Measurements from ENCODE around the gene PPP1R7. TPM values are rescaled to one million over a fixed set of nuclear protein-coding genes. Genes with fewer than 3 reads are reported as not detected.

The PPP1R7 gene
- polyA plus RNA-seq, 3 donors = 85.1 to 87.5 (median 86.1) TPM

DNA sequence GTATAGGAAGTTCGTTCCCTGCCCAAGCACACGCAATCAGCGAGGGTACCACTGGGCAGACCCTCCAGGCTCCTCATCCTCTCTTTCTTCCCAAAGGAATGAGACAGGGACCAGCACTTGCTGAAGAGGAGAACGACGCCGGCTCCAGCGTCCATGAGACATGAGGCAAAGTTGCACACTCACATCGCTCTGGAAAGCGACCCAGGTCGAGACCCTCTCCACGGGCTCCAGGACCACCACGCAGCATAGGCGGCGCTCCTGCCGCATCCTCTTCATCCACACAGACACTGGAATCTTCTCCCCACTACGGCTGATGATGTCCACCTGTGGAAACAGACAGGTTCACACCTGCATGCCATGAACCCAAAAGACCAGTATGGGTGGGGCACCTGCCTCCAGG lies 11.8 kb upstream of the PPP1R7 start:
- DNase-seq (ENCODE audit: low read depth in 3 of 3, low spot score in 2 of 3) = no peak

DNA sequence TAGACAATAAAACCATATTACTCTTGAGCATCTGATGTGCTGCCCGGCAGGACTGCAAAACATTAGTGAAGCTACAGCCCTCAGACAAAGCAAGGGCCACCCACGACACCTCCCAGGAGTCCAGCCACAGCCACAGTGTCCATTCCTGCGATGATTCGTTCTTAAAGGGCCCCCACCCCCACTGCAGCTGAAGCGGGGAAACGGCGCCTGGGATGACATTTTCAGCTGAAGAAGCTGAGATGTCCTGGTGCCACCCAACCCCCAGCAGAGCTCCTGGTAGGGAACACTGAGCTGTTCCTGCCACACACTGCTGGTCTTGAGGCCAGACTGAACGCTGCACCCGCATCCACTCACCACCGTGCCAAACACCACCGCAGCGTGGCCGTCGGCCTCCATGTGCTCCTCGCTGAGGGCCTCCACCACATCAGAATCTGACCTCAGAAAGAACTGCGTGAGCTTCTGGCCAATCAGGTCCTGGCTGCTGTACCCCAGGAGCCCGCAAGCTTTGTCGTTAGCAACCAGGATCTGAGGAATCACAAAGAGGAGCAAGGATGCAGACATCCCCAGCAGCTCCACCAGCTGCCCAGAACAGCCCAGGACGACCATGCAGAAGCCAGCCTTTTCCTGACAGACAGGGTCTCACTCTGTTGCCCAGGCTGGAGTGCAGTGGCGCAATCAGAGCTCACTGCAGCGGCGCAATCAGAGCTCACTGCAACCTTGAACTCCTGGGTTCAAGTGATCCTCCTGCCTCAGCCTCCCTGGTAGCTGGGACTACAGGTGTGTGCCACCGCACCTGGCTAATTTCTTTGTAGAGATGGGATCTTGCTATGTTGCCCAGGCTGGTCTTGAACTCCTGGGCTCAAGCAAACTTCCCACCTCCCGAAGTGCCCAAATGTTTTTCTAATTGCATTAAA lies 10.5 kb upstream of the PPP1R7 start:
- no peak for DNase-seq (ENCODE audit: low read depth in 3 of 3, low spot score in 2 of 3)

DNA sequence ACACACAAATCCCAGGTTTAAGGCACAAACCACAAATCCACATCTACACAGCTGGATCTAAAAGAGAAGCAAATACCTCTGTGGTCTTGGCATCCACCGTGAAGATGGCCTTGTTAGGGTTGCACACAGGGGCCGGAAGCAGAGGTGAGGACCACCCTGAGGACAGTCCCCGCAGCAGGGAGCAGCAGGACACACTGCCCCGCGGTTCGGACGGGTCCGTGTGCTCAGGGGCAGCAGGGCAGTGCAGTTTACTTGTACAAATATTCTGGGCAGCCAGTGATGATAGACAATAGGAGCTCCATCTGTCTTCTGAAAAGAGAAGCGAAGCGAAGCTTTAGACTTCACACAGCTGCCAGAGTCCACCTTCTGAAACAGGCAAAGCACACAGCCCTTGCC lies 9.8 kb upstream of the PPP1R7 start:
- DNase-seq (ENCODE audit: low read depth in 3 of 3, low spot score in 2 of 3) = no peak

DNA sequence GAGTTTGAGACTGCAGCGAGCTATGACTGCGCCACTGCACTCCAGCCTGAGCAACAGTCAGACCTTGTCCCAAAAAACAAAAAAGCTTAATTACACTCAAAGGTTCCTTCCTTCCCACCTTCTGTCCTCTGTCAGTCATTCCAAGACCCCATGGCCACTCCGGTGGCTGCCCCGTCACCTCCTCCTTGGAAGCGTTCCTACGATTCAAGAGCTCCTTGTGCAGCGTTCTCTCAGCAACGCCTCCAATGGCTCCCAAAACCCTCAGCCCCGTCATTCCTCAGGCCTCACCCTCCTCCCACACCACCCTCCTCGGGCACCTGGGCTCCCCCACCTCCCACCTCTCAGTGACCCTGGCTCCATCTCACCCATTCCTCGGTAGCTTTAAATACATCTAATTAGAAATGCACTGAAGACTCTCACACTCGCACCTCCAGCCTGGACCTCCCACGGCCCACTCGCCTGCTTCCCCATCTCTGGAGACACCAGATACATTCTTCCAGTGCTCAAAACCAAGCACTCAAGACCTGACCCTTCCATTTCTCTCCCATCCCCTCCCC lies 9.0 kb upstream of the PPP1R7 start:
- DNase-seq (ENCODE audit: low read depth in 3 of 3, low spot score in 2 of 3) = no peak

DNA sequence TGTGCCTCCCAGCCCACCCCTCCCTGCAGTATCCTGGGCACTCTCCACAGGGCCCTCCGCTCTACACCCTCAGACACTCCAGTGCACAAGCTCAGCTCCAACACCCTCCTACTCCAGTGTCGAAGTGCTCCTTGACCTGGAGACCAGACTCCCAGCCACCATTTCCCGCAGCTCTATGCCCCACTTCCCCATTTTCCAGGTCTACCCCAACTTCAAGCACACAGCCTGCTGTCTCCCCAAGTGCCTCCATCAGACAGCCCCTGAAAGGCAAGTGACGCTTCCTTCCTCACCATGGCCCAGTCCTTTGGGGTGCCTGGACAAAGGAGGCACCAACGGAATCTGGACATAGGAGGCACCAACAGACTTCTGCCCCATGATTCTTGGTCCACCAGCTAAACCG lies 8.2 kb upstream of the PPP1R7 start:
- no peak for DNase-seq (ENCODE audit: low read depth in 3 of 3, low spot score in 2 of 3)

DNA sequence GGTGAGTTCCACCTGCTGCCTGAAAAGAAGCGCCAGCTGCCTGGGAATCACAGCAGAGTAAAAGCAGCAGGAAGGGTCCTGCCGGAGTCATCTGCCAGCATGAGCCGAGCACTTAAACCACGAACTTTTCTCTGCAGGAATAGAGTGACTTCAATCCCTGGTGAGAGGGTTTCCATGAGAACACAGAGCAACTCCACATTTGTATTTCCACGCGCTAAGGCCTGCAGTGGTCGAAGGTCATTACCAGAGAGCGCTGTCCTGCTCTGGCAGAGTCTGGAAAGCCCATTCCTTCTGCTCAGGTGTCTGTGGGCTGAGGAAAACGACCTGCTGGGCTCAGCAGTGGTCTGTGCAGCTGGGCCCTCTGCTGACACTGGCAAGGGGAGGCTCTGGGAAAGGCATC lies 7.7 kb upstream of the PPP1R7 start:
- DNase-seq (ENCODE audit: low read depth in 3 of 3, low spot score in 2 of 3) = no peak

DNA sequence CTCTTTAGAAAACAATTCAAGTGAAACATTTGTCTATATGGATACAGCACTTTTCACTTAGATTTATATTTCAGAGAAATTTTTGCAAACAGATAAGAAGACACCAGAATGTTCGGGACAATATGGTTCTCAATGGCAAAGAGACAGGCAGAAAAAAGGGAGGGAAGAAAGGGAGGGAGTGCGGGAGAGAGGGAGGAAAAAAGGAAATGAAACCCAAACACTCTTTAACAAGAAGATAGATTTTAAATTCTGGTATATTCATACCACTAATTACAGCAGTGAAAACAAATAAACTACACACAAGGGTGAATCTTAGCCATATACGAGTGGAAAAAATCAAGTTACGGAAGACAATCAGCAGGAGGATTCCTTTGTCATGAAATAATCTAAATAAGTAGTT lies 4.0 kb upstream of the PPP1R7 start:
- no peak for DNase-seq (ENCODE audit: low read depth in 3 of 3, low spot score in 2 of 3)

DNA sequence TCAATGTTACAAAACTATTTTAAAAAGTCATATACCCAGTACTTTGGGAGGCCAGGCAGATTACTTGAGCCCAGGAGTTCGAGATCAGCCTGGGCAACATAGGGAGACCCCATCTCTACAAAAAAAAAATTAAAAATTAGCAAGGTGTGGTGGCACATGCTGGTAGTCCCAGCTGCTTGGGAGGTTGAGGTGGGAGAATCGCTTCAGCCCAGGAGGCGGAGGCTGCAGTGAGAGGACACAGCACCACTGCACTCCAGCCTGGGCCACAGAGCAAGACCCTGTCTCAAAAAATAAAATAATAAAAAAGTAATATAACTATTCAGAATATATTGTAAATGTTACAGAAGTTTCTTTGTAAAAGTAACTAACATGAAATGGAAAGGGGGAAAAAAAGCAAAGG lies 2.9 kb upstream of the PPP1R7 start:
- no peak for DNase-seq (ENCODE audit: low read depth in 3 of 3, low spot score in 2 of 3)

DNA sequence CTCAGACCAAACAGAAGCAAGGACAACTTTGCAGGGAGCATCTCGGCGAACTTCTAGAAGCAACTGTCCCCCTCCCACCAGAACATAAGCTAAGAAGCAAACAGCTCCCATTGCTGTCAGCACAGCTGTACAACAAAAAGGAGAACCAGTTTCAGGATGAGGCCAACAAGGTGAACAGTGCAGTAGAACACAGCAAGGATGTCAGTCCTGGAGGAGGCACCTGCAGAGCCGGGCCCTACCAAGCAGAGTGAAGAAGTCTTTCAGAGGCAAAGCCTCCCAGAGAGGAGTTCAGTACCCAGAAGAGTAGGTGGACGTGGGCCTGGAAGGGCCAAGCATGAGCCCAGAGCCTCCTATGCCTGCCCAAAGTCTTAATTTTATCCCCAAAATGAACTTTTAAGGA lies 2.0 kb upstream of the PPP1R7 start:
- DNase-seq (ENCODE audit: low read depth in 3 of 3, low spot score in 2 of 3) = no peak

DNA sequence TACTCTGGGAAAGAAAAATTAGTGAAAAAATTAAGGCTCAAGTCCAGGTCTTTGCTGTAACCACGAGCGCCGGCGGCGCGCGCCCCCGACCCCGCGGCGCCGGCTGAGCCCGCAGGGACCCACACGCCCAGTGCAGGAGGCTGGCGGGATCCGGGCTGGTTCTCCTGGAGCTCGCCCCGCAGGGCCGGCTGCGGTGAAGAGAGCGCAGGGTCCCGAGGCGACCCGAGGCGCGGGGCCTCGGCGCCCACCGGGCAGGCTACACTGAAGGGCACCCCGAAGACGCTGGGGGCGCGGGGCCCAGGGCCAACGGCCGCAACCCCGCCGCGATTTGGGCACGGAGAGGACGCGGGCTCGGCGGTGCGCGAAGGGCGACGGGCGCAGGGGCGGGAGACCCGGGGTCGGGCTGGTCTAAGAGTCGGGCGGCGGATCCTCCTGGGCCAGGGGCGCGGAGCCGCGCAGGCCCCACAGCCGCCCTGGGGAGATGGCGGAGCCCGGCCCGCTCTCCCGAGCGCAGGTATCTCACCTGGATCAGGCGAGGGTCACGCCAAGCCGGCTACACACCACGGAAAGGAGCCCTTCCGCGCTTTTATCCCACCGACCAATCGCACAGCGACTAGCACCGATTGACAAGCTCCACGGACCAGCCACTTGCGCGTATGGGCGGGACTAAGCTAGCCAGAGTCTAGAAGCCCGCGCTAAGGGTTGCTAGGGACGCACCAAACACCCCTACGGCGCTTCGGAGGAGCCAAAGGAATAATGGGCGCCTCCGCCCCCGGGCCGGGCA lies 1.2 kb upstream of the PPP1R7 start, which contains the start of gene PASK:
TSS of gene PASK (minus strand) at position 582 of the 784 bp plus-strand sequence. CDS start 6,440 bp downstream, outside the sequence.
- DNase-seq (ENCODE audit: low read depth in 3 of 3, low spot score in 2 of 3) = peak; percentile 80 to 91 (median 82)

DNA sequence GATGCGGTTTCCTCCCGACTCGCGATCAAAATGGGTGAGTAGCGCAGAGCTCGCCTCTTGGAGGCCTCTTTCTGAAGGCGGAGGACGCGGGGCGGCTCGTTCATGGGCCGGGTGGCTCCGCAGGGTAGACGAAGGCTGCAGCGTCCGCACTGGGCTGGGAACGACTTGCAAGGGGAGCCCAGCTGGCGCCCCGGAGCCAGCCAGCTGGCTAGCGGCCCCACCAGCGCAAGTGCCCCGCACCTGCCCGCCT lies 667 bp upstream of the PPP1R7 start:
- no peak for DNase-seq (ENCODE audit: low read depth in 3 of 3, low spot score in 2 of 3)

DNA sequence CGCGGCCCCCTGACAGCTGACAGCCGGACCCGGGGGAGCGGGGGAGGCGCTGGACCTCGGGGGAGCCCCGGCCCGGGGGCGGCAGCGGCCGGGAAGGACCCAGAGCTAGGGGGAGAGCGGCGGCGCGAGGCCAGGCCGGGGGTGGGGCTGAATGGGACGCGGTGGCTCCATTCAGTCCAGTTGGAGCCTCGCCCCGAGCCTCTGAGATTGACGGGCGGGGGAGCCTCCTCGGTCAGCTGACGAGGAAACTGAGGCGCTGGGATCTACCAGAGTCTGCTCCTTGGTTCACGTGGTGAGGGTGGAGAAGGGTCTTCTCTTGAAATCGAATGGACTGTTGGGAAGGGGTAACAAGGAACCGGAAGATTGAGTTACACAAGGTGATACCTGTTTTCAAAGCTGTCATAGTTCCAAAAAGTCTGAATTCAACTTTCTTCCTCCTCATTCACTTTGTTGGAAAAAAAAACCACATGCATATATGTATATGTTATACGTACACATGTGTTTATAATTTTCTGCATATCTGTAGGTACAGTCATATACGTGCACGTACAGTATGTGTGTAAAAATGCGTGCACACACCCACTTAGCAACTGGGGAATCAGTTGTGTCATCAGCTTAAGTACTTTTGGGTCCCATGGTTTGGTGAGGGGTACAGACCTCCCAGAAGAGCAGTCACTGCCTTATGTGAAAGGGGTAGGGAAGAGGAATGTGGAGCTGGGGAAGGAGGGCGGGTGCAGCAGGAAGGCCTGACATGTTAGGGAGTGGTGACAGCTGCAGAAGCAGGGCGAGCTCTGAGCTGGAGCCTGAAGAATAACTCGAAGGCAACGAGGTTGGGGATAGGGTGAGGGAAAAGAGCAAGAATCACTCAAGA lies 628 bp downstream of the PPP1R7 start:
- peak in 1 of 3 donors; percentile 5 for DNase-seq (ENCODE audit: low read depth in 3 of 3, low spot score in 2 of 3)

DNA sequence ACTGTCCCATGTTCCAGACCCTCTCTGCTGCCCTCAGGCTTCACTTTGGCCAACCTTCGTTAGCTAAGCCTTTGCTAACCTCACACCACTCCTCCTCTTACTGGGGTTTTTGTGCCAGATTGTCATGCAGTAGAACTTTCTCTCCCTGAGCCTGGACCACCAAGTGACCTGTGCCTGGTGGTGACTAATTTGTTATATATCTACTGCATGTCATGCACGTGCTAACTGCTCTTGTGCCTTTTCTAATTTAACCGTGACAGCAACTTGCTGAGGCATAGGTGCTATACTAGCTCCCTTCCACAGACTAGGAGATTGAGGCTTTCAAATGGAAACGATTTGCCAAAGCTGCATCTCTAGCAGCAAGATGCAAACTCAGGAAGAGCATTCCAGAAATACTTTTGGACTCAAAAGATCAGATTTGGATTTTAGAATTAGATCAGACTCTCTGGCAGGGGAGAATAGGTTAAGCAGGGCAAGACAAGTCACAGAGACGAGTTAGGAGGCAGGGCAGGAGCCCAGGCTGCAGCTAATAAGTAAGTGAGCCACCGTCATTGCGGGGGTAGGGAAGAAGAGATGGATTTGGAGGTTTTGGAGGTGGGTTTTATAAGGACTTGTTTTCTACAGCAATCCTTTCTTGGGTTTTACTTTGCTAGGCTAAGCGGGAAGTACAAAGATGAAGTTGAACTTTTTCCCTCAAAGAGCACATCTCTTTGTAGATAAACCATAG lies 1.8 kb downstream of the PPP1R7 start:
- DNase-seq (ENCODE audit: low read depth in 3 of 3, low spot score in 2 of 3) = no peak

DNA sequence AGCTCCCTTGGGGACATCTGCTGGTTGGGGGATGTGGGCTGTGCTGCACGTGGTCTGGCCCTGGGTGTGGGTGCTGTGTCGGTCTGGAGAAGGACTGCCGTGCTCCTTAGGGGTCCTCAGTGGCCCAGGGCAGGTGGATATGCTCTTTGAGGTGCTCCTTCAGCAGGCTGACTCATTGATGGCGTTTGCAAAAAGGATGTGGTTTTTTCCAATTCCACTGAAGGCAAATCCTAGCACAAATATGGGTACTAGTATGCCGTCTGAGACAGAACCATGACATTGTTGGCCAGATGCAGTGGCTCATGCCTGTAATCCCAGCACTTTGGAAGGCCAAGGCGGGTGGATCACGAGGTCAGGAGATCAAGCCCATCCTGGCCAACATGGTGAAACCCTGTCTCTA lies 3.3 kb downstream of the PPP1R7 start:
- no peak for DNase-seq (ENCODE audit: low read depth in 3 of 3, low spot score in 2 of 3)

DNA sequence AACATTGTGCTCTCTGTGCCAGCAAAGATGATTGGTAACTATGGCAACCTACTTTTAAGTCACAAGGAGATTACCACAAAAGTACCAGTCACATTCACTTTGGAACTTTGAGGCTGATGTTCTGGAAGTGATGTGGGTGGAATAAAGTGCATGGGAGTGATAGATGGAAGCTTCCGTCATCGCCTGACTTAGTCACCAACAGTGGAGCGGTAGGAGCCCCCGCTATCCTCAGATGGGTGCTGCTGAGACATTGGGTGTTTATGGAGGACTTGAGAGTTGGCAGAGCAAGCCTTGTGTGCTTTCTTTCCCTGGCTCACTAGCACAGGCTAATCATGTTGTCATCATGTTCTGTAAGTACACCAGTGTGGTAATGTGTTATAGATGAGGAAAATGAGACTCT lies 4.6 kb downstream of the PPP1R7 start:
- DNase-seq (ENCODE audit: low read depth in 3 of 3, low spot score in 2 of 3) = no peak

DNA sequence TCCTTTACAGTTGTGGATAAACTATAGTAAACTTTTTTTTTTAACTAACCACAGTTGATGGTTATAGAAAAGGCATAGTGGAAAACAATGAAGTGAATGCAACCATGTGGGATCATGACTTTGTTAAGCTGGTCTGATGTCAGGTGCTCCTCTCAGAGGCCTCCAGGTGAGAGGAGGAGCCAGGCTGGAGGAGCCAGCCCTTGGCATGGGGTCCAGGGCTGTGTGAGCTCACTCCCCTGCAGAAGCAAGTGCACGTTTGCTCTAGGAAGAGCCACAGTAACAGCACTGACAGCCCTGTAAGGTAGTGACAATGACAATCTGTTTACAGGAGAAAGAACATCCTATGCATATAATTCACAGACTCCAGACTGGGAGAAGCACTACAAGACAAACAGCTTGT lies 5.7 kb downstream of the PPP1R7 start:
- no peak for DNase-seq (ENCODE audit: low read depth in 3 of 3, low spot score in 2 of 3)

DNA sequence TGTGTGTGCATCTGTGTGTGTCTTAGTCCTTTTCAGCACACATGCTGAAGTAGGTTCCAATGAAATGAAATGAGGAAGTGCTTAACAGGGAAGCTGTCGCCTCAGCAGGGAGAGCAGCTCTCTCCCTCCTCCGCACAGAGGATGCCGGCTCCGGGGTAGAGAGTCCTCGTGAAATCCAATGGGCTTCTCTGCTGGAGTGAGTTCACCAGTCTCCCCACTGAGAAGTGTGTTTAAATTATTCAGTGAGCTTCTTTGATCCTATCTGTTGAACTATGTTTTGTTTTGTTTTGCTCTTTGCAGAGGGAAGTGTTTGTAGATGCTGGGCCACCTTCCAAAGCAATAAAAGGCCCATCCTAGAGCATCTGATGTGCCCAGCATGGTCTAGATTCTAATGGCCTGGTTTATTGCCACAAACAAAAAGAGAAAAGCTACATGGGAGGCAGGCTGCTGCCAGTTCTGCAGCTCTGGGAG lies 6.7 kb downstream of the PPP1R7 start:
- no peak for DNase-seq (ENCODE audit: low read depth in 3 of 3, low spot score in 2 of 3)

DNA sequence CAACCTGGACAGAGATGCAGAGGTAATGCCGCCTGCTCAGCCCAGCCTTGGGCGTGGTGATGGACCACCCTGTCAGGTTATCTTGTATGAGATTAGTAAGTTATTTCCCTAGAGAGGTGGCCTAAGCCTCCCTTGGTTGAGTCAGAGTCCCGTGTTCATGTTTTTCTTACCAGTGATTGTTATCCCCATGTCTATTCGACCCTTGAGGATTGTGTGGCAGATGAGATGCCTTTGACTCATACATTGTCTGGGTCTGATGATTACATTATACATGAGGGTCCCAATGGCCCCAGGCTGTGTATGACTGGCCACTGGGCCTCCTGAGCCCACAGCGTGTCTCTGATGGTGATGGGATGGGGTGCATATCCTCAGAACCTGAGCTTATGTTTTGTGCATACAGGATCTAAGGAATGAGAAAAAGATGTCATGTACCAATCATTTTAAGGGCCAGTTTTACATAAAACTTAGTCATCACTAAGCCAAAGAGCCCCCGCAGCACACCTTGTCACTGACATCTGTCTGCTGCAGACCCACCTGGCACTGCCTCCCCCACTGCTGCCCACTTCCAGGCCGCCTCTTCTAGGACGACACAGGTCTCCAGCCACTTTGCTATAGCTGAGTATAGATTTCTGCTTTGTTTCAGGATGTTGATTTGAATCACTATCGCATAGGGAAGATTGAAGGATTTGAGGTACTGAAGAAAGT lies 7.7 kb downstream of the PPP1R7 start:
- DNase-seq (ENCODE audit: low read depth in 3 of 3, low spot score in 2 of 3) = no peak

DNA sequence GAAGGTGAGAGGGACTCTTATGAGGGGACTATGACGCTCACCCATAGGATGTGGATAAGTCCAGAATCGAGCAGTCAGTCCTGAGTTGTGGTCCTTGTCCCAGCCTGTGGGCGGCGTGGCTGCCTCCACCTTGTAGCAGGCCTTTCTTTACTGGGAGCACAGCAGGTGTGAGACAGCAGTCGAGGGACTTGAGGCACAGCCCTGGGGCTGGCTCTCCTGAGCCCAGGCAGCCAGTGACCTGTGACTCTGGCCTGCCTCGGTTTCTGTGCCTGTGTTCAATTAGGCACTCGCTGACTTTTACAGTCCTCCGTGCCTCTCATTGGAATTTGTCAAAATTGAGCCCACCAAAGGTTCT lies 8.3 kb downstream of the PPP1R7 start:
- DNase-seq (ENCODE audit: low read depth in 3 of 3, low spot score in 2 of 3) = no peak

DNA sequence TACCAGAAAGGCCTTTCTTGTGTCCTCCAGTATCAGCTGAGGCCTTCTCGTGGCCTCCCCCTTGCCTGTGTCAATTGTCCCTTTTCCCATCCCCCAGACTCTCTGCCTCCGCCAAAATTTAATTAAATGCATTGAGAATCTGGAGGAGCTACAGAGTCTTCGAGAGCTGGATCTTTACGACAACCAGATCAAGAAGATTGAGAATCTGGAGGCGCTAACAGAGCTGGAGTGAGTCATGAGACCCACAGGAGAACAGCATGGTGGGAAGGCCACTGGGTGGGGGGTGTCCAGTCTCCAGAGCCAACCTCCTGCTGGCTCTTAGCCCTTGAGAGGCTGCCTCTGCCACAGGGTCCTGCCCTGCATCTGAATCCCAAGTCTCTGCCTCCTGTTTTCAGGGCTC lies 8.8 kb downstream of the PPP1R7 start:
- DNase-seq (ENCODE audit: low read depth in 3 of 3, low spot score in 2 of 3) = no peak
